Right lung (tissue), 5 donors: ENCODE data around the gene MGAT4B. TPM values are rescaled to one million over a fixed set of nuclear protein-coding genes. Genes with fewer than 3 reads are reported as not detected.
A peak's percentile ranks its signal among the peaks of the same experiment; 100 is the strongest.
"Not testable (repeated sequence)": the region's sequence is repeated elsewhere in the genome, so short reads cannot be mapped to it uniquely, and the experiment has no call there.

ENCODE experiments used
- DNase-seq, 2 donors: peaks; one replicate each; pipeline ENCODE4 v3.0.0-alpha.2; 2013
- polyA plus RNA-seq, 5 donors: library from polyadenylated mRNA; unstranded; fragments of 120-200 nt; gene quantifications; one replicate each; pipeline versions ENCODE4 v1.2.1 to v1.2.3, GENCODE V29; 2013; ENCODE audit warnings: inconsistent platforms in 1 of 5, low replicate concordance in 1 of 5; ENCODE audit not compliant: insufficient read length in 5 of 5, insufficient read depth in 1 of 5

The MGAT4B gene
- polyA plus RNA-seq, 5 donors = 84.5 to 115 (median 96.8) TPM

- DNase-seq = peak; percentile 79 to 81
Observed at GRCh38 chr5:179795863-179796833, 10.5 kb downstream of the MGAT4B start.

- DNase-seq = no peak
Observed at GRCh38 chr5:179795049-179795862, 11.4 kb downstream of the MGAT4B start.

GRCh38 chr5:179794575-179794974, 12.1 kb downstream of the MGAT4B start:
- DNase-seq = no peak

GRCh38 chr5:179794171-179794570, 12.5 kb downstream of the MGAT4B start:
- no peak for DNase-seq

GRCh38 chr5:179793468-179794139, 13.1 kb downstream of the MGAT4B start, which contains the start of gene LTC4S:
Gene LTC4S, plus strand, starts transcription at chr5:179793986. Its CDS starts 95 bp downstream, at chr5:179794081.
- no peak for DNase-seq

- no peak for DNase-seq
Observed at GRCh38 chr5:179792612-179793467, 13.8 kb downstream of the MGAT4B start.

- no peak for DNase-seq
Observed at GRCh38 chr5:179791881-179792611, 14.6 kb downstream of the MGAT4B start.

GRCh38 chr5:179789278-179789677, 17.4 kb downstream of the MGAT4B start:
- DNase-seq = not testable (repeated sequence)

- no peak for DNase-seq
Observed at GRCh38 chr5:179788193-179788854, 18.3 kb downstream of the MGAT4B start.

- DNase-seq = no peak
Observed at GRCh38 chr5:179786861-179787260, 19.8 kb downstream of the MGAT4B start.

GRCh38 chr5:179783128-179783527, 23.5 kb downstream of the MGAT4B start:
- DNase-seq = no peak

GRCh38 chr5:179781846-179782245, 24.8 kb downstream of the MGAT4B start:
- no peak for DNase-seq

- DNase-seq = no peak
Observed at GRCh38 chr5:179780362-179780761, 26.3 kb downstream of the MGAT4B start.

GRCh38 chr5:179779826-179780225, 26.8 kb downstream of the MGAT4B start:
- DNase-seq = no peak

GRCh38 chr5:179778591-179778990, 28.1 kb downstream of the MGAT4B start:
- DNase-seq = no peak

GRCh38 chr5:179777909-179778308, 28.8 kb downstream of the MGAT4B start:
- no peak for DNase-seq

- no peak for DNase-seq
Observed at GRCh38 chr5:179777456-179777855, 29.2 kb downstream of the MGAT4B start.

GRCh38 chr5:179776411-179776938, 30.2 kb downstream of the MGAT4B start:
- DNase-seq = no peak

GRCh38 chr5:179774442-179774841, 32.2 kb downstream of the MGAT4B start:
- DNase-seq = no peak
